HEK293 (cell line): ENCODE data around the gene KDM4C.

Experiments used
- CTCF ChIA-PET: fragments of 350-600 bp; formaldehyde crosslinking; extraction: SDS; loops from one replicate; lab custom pipeline; 2021; ENCODE audit warnings: antibody characterized with exemption; lab: Yijun Ruan, JAX
- POLR2A ChIA-PET: fragments of 300-600 bp; formaldehyde crosslinking; extraction: SDS; loops from one replicate; lab custom pipeline; 2020; ENCODE audit warnings: antibody characterized with exemption, inconsistent platforms; lab: Yijun Ruan, JAX
- H3K27ac ChIP-seq: fragments of 200-500 bp; sonication (Bioruptor generic); 2 replicates; pipeline ENCODE4 v1.5.1; 2014; ENCODE audit warnings: low read depth, low read length, control low read depth, inconsistent platforms; ENCODE audit errors: extremely low read depth
- H3K36me3 ChIP-seq, 2 experiments: fragments of 200-500 bp in 1 of 2; sonication (Bioruptor generic) in 1 of 2; 1 replicate in 1 of 2; 2 replicates in 1 of 2; pipeline ENCODE4 v1.5.1; 2014 to 2017; ENCODE audit warnings: inconsistent platforms in 2 of 2, low read length in 2 of 2; ENCODE audit not compliant: control insufficient read depth in 2 of 2, insufficient read depth in 1 of 2
- H3K4me1 ChIP-seq: fragments of 200-500 bp; sonication (Bioruptor generic); 2 replicates; pipeline ENCODE4 v1.5.1; 2014; ENCODE audit warnings: mild to moderate bottlenecking, low read length, inconsistent platforms; ENCODE audit not compliant: control insufficient read depth, insufficient read depth
- H3K4me3 ChIP-seq: 2 replicates; pipeline ENCODE4 v1.5.1; 2011; ENCODE audit warnings: low read depth, mild to moderate bottlenecking, control low read depth, low read length, moderate library complexity
- H3K9me3 ChIP-seq: fragments of 200-500 bp; sonication (Bioruptor generic); 2 replicates; pipeline ENCODE4 v1.5.1; 2014; ENCODE audit warnings: low read depth, low read length, inconsistent platforms; ENCODE audit not compliant: control insufficient read depth, insufficient read depth
- KLF10 ChIP-seq: fragments of 450-650 bp; IDR thresholded peaks from 2 replicates; pipeline ENCODE4 v1.5.1; 2018; ENCODE audit warnings: missing biosample characterization, mild to moderate bottlenecking, missing genetic modification characterization
- ZBTB44 ChIP-seq: fragments of 450-650 bp; IDR thresholded peaks from 2 replicates; pipeline ENCODE4 v1.5.1; 2018; ENCODE audit warnings: missing biosample characterization, mild to moderate bottlenecking, missing genetic modification characterization
- ZNF132 ChIP-seq: fragments of 450-650 bp; formaldehyde crosslinking; IDR thresholded peaks from 2 replicates; pipeline ENCODE4 v1.5.1; 2017; ENCODE audit warnings: missing biosample characterization, missing genetic modification characterization, borderline replicate concordance
- ZNF146 ChIP-seq: fragments of 450-650 bp; formaldehyde crosslinking; IDR thresholded peaks from 2 replicates; pipeline ENCODE4 v1.5.1; 2016; ENCODE audit warnings: missing biosample characterization, missing genetic modification characterization
- ZNF174 ChIP-seq: fragments of 450-650 bp; formaldehyde crosslinking; IDR thresholded peaks from 2 replicates; pipeline ENCODE4 v1.5.0; 2017; ENCODE audit warnings: missing biosample characterization, mild to moderate bottlenecking, missing genetic modification characterization
- ZNF362 ChIP-seq: fragments of 450-650 bp; formaldehyde crosslinking; IDR thresholded peaks from 2 replicates; pipeline ENCODE4 v1.5.1; 2016; ENCODE audit warnings: missing biosample characterization, missing genetic modification characterization
- ZNF433 ChIP-seq: fragments of 450-650 bp; formaldehyde crosslinking; IDR thresholded peaks from 2 replicates; pipeline ENCODE4 v1.5.1; 2016; ENCODE audit warnings: missing biosample characterization, missing genetic modification characterization, low read depth
- ZNF510 ChIP-seq: fragments of 450-650 bp; formaldehyde crosslinking; IDR thresholded peaks from 2 replicates; pipeline ENCODE4 v1.5.1; 2018; ENCODE audit warnings: mild to moderate bottlenecking, missing genetic modification characterization, missing biosample characterization; ENCODE audit not compliant: insufficient replicate concordance
- ZNF518A ChIP-seq: fragments of 450-650 bp; formaldehyde crosslinking; conservative IDR thresholded peaks from 2 replicates; pipeline ENCODE4 v1.5.1; 2016; ENCODE audit warnings: low read depth, missing biosample characterization, missing genetic modification characterization
- ZNF548 ChIP-seq: fragments of 450-650 bp; formaldehyde crosslinking; IDR thresholded peaks from 2 replicates; pipeline ENCODE4 v1.5.1; 2016; ENCODE audit warnings: missing biosample characterization, missing genetic modification characterization
- ZXDB ChIP-seq: fragments of 450-650 bp; formaldehyde crosslinking; IDR thresholded peaks from 2 replicates; pipeline ENCODE4 v1.5.1; 2016; ENCODE audit warnings: missing biosample characterization, missing genetic modification characterization
- TF ChIP-seq, protein P1 (sequence below): fragments of 450-650 bp; formaldehyde crosslinking; IDR thresholded peaks from 2 replicates; pipeline ENCODE4 v1.5.1; 2017; ENCODE audit warnings: missing biosample characterization, missing genetic modification characterization
- TF ChIP-seq, protein P2 (sequence below): IDR thresholded peaks from 2 replicates; pipeline ENCODE4 v1.6.1; 2011; ENCODE audit warnings: mild to moderate bottlenecking, low read depth, low read length, borderline replicate concordance
- TF ChIP-seq, protein P3 (sequence below): fragments of 450-650 bp; formaldehyde crosslinking; IDR thresholded peaks from 2 replicates; pipeline ENCODE4 v1.5.1; 2016; ENCODE audit warnings: missing biosample characterization, missing genetic modification characterization
- TF ChIP-seq, protein P4 (sequence below): fragments of 450-650 bp; formaldehyde crosslinking; IDR thresholded peaks from 2 replicates; pipeline ENCODE4 v1.5.1; 2016; ENCODE audit warnings: missing biosample characterization, missing genetic modification characterization
- TF ChIP-seq, protein P5 (sequence below): fragments of 450-650 bp; formaldehyde crosslinking; IDR thresholded peaks from 2 replicates; pipeline ENCODE4 v1.5.1; 2017; ENCODE audit warnings: missing biosample characterization, missing genetic modification characterization

KDM4C gene

DNA sequence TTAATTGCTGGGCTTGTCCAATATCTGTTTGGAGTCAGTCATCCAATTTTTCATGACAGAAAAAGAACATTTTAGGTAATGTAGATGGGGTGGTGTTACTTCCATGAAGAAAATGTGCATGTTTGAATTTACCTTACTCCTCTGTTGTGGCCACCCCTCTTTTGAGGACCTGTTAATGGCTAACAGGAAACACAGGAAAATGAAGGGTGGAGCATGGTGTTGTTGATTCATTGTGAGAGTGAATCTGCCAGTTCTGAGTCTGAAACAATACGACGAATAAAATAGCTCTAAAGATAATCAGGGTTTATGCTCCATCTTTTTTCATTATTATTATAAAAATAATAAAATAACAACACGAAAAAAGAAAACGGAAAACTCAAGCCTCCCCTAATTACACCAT is 335.3 kb downstream of the KDM4C start (continued):
- TF ChIP-seq ZNF433 (tag by site-specific recombination) (no peak), ZNF510 (tag by site-specific recombination) (no peak), ZNF518A (tag by site-specific recombination) (no peak), ZNF132 (tag by site-specific recombination) (no peak)
- TF ChIP-seq, protein P1, sequence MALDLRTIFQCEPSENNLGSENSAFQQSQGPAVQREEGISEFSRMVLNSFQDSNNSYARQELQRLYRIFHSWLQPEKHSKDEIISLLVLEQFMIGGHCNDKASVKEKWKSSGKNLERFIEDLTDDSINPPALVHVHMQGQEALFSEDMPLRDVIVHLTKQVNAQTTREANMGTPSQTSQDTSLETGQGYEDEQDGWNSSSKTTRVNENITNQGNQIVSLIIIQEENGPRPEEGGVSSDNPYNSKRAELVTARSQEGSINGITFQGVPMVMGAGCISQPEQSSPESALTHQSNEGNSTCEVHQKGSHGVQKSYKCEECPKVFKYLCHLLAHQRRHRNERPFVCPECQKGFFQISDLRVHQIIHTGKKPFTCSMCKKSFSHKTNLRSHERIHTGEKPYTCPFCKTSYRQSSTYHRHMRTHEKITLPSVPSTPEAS (tag by site-specific recombination), result no peak
- TF ChIP-seq, protein P2, sequence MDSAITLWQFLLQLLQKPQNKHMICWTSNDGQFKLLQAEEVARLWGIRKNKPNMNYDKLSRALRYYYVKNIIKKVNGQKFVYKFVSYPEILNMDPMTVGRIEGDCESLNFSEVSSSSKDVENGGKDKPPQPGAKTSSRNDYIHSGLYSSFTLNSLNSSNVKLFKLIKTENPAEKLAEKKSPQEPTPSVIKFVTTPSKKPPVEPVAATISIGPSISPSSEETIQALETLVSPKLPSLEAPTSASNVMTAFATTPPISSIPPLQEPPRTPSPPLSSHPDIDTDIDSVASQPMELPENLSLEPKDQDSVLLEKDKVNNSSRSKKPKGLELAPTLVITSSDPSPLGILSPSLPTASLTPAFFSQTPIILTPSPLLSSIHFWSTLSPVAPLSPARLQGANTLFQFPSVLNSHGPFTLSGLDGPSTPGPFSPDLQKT, result no peak
- TF ChIP-seq, protein P3, sequence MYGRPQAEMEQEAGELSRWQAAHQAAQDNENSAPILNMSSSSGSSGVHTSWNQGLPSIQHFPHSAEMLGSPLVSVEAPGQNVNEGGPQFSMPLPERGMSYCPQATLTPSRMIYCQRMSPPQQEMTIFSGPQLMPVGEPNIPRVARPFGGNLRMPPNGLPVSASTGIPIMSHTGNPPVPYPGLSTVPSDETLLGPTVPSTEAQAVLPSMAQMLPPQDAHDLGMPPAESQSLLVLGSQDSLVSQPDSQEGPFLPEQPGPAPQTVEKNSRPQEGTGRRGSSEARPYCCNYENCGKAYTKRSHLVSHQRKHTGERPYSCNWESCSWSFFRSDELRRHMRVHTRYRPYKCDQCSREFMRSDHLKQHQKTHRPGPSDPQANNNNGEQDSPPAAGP (tag by site-specific recombination), result no peak
- TF ChIP-seq, all 188 proteins: peak for 0

GRCh38 chr9:7094052-7094451 is 336.3 kb downstream of the KDM4C start:
- H3K9me3 ChIP-seq, result no peaks in the 10 kb centered on the region
- H3K4me3 ChIP-seq, result no peak overlapping the region
- no peaks in the 10 kb centered on the region for H3K4me1 ChIP-seq
- ChIA-PET CTCF (interaction anchor here (0.5 to 0.6 kb wide), 2 partner anchors 308 to 1326 kb away, joined by 4 to 9 read pairs; no protein-coding TSS in a partner anchor), POLR2A (no interaction called here)
- no peak overlapping the region for H3K27ac ChIP-seq
- no peaks in the 10 kb centered on the region for H3K36me3 ChIP-seq
- TF ChIP-seq ZNF362, result no peak
- TF ChIP-seq, protein P4, sequence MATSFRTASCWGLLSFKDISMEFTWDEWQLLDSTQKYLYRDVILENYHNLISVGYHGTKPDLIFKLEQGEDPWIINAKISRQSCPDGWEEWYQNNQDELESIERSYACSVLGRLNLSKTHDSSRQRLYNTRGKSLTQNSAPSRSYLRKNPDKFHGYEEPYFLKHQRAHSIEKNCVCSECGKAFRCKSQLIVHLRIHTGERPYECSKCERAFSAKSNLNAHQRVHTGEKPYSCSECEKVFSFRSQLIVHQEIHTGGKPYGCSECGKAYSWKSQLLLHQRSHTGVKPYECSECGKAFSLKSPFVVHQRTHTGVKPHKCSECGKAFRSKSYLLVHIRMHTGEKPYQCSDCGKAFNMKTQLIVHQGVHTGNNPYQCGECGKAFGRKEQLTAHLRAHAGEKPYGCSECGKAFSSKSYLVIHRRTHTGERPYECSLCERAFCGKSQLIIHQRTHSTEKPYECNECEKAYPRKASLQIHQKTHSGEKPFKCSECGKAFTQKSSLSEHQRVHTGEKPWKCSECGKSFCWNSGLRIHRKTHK (tag by site-specific recombination), result no peak
- no peak for TF ChIP-seq ZNF146
- TF ChIP-seq ZBTB44, result no peak
- no peak for TF ChIP-seq ZXDB (tag by site-specific recombination)
- no peak for TF ChIP-seq ZNF548 (tag by site-specific recombination)
- TF ChIP-seq KLF10, result no peak
- TF ChIP-seq, protein P5, sequence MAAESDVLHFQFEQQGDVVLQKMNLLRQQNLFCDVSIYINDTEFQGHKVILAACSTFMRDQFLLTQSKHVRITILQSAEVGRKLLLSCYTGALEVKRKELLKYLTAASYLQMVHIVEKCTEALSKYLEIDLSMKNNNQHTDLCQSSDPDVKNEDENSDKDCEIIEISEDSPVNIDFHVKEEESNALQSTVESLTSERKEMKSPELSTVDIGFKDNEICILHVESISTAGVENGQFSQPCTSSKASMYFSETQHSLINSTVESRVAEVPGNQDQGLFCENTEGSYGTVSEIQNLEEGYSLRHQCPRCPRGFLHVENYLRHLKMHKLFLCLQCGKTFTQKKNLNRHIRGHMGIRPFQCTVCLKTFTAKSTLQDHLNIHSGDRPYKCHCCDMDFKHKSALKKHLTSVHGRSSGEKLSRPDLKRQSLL (tag by site-specific recombination), result no peak
- TF ChIP-seq ZNF174 (tag by site-specific recombination), result no peak
